Panc1 (cell line): ENCODE measurements around the gene NFIC. TPM values are rescaled to one million over a fixed set of nuclear protein-coding genes. Genes with fewer than 3 reads are reported as not detected.

Source experiments
- ATAC-seq: fragments of 200-7000 bp; cut with Tn5 transposase; 2 replicates; pipeline ENCODE4 v1.9.1; 2020; ENCODE audit warnings: mild to moderate bottlenecking, moderate library complexity
- BruUV-seq: library from RNA; stranded (reverse); fragments of 400-500 nt; replicated peaks from 2 replicates; lab custom pipeline; 2021; lab: Mats Ljungman, UMichigan
- CTCF ChIA-PET: fragments of 300-600 bp; sonication (Branson Sonifier 250); formaldehyde crosslinking; loops from one replicate; lab custom pipeline; 2022; ENCODE audit warnings: antibody characterized with exemption; lab: Charles Lee
- POLR2A ChIA-PET: fragments of 300-600 bp; sonication (Branson Sonifier 250); formaldehyde crosslinking; loops from one replicate; lab custom pipeline; 2022; ENCODE audit warnings: antibody characterized with exemption; lab: Charles Lee
- DNase-seq: peaks from one replicate; pipeline ENCODE4 v3.0.0-alpha.2; 2010; ENCODE audit warnings: low read depth, low spot score
- H3K27ac ChIP-seq: 2 replicates; pipeline ENCODE4 v1.5.1; 2011; ENCODE audit warnings: mild to moderate bottlenecking, low read length, inconsistent platforms
- H3K27me3 ChIP-seq: fragments of 200-500 bp; sonication (Bioruptor generic); 2 replicates; pipeline ENCODE4 v1.6.0; 2014; ENCODE audit warnings: low read length, inconsistent platforms; ENCODE audit not compliant: control insufficient read depth, insufficient read depth
- H3K36me3 ChIP-seq: fragments of 200-500 bp; sonication (Bioruptor generic); 2 replicates; pipeline ENCODE4 v1.5.1; 2014; ENCODE audit warnings: inconsistent platforms, mild to moderate bottlenecking, low read length, moderate library complexity; ENCODE audit not compliant: control insufficient read depth, insufficient read depth
- H3K4me1 ChIP-seq: 2 replicates; pipeline ENCODE4 v1.5.1; 2011; ENCODE audit warnings: inconsistent platforms, mild to moderate bottlenecking, low read length, moderate library complexity; ENCODE audit not compliant: control insufficient read depth, insufficient read depth
- H3K4me3 ChIP-seq, 2 experiments: 2 replicates each; pipeline ENCODE4 v1.5.1; 2011 to 2012; ENCODE audit warnings: low read depth in 2 of 2, low read length in 2 of 2, mild to moderate bottlenecking in 2 of 2, inconsistent platforms in 1 of 2, moderate library complexity in 1 of 2
- H3K9me3 ChIP-seq: fragments of 200-500 bp; sonication (Bioruptor generic); 2 replicates; pipeline ENCODE4 v1.5.1; 2014; ENCODE audit warnings: low read depth, mild to moderate bottlenecking, inconsistent platforms, low read length, moderate library complexity; ENCODE audit not compliant: control insufficient read depth, insufficient read depth
- POLR2AphosphoS5 ChIP-seq: IDR thresholded peaks from 2 replicates; pipeline ENCODE4 v1.6.1; 2012; ENCODE audit warnings: mild to moderate bottlenecking, low read depth, low read length, moderate library complexity
- REST ChIP-seq, 2 experiments: IDR thresholded peaks; 2 replicates each; pipeline ENCODE4 v1.6.1; 2011 to 2012; ENCODE audit warnings: low read depth in 2 of 2, control low read depth in 1 of 2, low read length in 1 of 2, mild to moderate bottlenecking in 1 of 2, moderate library complexity in 1 of 2; ENCODE audit not compliant: insufficient read depth in 1 of 2
- SIN3A ChIP-seq: IDR thresholded peaks from 2 replicates; pipeline ENCODE4 v1.6.1; 2012; ENCODE audit warnings: low read depth, mild to moderate bottlenecking, low read length, moderate library complexity, borderline replicate concordance; ENCODE audit not compliant: insufficient read depth
- TCF7L2 ChIP-seq: IDR thresholded peaks from 2 replicates; pipeline ENCODE4 v1.6.1; 2011; ENCODE audit warnings: mild to moderate bottlenecking, low read depth, low read length, inconsistent platforms
- in situ Hi-C: cut with HindIII; loops from 2 replicates; pipeline ENCODE4 v1.10.0; 2016; ENCODE audit warnings: low sequenced_read_pairs, low pct_unique_long_range_greater_than_20kb
- intact Hi-C: fragments of 100-400 bp; cut with micrococcal nuclease; formaldehyde crosslinking; loops from one replicate; pipeline ENCODE4 v1.10.0; 2022; ENCODE audit not compliant: unreplicated experiment
- total RNA-seq: library from RNA; stranded (reverse); gene quantifications from one replicate; pipeline ENCODE4 v1.2.1, GENCODE V29; 2021; ENCODE audit not compliant: unreplicated experiment
- TF ChIP-seq, protein P1 (sequence below): fragments of 450-650 bp; IDR thresholded peaks from 2 replicates; pipeline ENCODE4 v1.5.1; 2017; ENCODE audit warnings: mild to moderate bottlenecking

Gene NFIC
- total RNA-seq, 1 experiment from 2014 or later: 120 TPM

- in situ Hi-C loops: no loop called here
These were observed 67.6 kb downstream of the NFIC start for GRCh38 chr19:3433805-3434540.

GRCh38 chr19:3434630-3435553 lies 68.5 kb downstream of the NFIC start:
- ChIA-PET POLR2A (no interaction called here), CTCF (interaction anchor here (0.7 kb wide), 1 partner anchor 331 kb away, joined by 3 read pairs; no protein-coding TSS in a partner anchor)
- Histone ChIP-seq H3K4me3 (peak overlapping the region in 1 of 2 experiments; percentile 8; a peak in 1 of 4 replicates), H3K36me3 (peaks cover 8% of the 10 kb centered on the region; the same call in 1 of the 2 replicates), H3K4me1 (no peaks in the 10 kb centered on the region), H3K27me3 (no peaks in the 10 kb centered on the region), H3K27ac (no peak overlapping the region), H3K9me3 (no peaks in the 10 kb centered on the region)
- ATAC-seq (no peak), DNase-seq (no peak)
- intact Hi-C loops: no loop called here
- BruUV-seq: no TSS peak
- in situ Hi-C loops: no loop called here
- TF ChIP-seq TCF7L2 (no peak), POLR2AphosphoS5 (no peak), SIN3A (no peak), REST (IDR thresholded peaks at IDR 0.05; ENCODE audit: insufficient read depth in 1 of 2, low read depth in 2 of 2, low read length in 1 of 2) (no peak)
- TF ChIP-seq, protein P1, sequence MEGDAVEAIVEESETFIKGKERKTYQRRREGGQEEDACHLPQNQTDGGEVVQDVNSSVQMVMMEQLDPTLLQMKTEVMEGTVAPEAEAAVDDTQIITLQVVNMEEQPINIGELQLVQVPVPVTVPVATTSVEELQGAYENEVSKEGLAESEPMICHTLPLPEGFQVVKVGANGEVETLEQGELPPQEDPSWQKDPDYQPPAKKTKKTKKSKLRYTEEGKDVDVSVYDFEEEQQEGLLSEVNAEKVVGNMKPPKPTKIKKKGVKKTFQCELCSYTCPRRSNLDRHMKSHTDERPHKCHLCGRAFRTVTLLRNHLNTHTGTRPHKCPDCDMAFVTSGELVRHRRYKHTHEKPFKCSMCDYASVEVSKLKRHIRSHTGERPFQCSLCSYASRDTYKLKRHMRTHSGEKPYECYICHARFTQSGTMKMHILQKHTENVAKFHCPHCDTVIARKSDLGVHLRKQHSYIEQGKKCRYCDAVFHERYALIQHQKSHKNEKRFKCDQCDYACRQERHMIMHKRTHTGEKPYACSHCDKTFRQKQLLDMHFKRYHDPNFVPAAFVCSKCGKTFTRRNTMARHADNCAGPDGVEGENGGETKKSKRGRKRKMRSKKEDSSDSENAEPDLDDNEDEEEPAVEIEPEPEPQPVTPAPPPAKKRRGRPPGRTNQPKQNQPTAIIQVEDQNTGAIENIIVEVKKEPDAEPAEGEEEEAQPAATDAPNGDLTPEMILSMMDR: no peak

More at GRCh38 chr19:3433805-3434540, 67.6 kb downstream of the NFIC start:
- DNase-seq (no peak), ATAC-seq (no peak)
- Histone ChIP-seq H3K4me3 (no peak overlapping the region), H3K27me3 (no peaks in the 10 kb centered on the region), H3K27ac (no peak overlapping the region), H3K4me1 (no peaks in the 10 kb centered on the region; the same call in 1 of the 2 replicates), H3K36me3 (peaks cover 8% of the 10 kb centered on the region; the same call in 1 of the 2 replicates), H3K9me3 (no peaks in the 10 kb centered on the region)
- no TSS peak for BruUV-seq
- intact Hi-C loops: no loop called here
- ChIA-PET CTCF (no interaction called here), POLR2A (interaction anchor here (0.5 kb wide), 1 partner anchor 57 kb away, joined by 14 read pairs; no protein-coding TSS in a partner anchor)
- 0 out of 2 replicates have a peak, but pooled peaks have one; percentile 11 for TF ChIP-seq POLR2AphosphoS5
- TF ChIP-seq, protein P1: no peak
